C4-2B (cell line): ENCODE measurements around the gene DCDC2C.

ENCODE experiments used
- ZFX ChIP-seq: fragments of 450-650 bp; IDR thresholded peaks from 2 replicates; pipeline ENCODE4 v1.6.1; 2017
- TF ChIP-seq, protein P1 (sequence below): fragments of 450-650 bp; conservative IDR thresholded peaks from 2 replicates; pipeline ENCODE4 v1.5.1; 2017; ENCODE audit warnings: mild to moderate bottlenecking

DNA sequence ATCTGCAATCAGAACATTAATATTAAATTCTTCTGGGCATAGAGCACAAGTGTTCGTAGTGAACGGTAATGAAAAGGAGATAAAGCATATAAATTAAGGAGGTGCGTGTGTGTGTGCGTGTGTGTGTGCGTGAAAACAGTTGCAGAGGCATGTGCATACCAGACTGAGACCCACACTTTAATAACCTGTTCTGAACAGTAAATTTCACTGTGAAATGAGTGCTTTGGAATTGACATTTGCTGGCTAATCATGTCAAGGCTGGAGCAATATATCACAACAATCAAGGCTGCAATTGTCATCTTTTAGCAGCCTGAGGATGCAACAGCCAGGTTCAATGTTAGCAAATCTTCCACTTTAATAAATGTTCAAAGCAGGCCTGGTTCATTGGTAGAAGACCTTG lies 57.9 kb downstream of the DCDC2C start:
- TF ChIP-seq, protein P1, sequence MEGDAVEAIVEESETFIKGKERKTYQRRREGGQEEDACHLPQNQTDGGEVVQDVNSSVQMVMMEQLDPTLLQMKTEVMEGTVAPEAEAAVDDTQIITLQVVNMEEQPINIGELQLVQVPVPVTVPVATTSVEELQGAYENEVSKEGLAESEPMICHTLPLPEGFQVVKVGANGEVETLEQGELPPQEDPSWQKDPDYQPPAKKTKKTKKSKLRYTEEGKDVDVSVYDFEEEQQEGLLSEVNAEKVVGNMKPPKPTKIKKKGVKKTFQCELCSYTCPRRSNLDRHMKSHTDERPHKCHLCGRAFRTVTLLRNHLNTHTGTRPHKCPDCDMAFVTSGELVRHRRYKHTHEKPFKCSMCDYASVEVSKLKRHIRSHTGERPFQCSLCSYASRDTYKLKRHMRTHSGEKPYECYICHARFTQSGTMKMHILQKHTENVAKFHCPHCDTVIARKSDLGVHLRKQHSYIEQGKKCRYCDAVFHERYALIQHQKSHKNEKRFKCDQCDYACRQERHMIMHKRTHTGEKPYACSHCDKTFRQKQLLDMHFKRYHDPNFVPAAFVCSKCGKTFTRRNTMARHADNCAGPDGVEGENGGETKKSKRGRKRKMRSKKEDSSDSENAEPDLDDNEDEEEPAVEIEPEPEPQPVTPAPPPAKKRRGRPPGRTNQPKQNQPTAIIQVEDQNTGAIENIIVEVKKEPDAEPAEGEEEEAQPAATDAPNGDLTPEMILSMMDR = no peak
- no peak for TF ChIP-seq ZFX
